Testis (tissue), 3 donors: ENCODE results near the gene GNMT. TPM values are rescaled to one million over a fixed set of nuclear protein-coding genes. Genes with fewer than 3 reads are reported as not detected.
"Not testable (repeated sequence)": the region's sequence is repeated elsewhere in the genome, so short reads cannot be mapped to it uniquely, and the experiment has no call there.

ENCODE experiments used
- DNase-seq: peaks from one replicate; pipeline ENCODE4 v3.0.0-alpha.2; 2019
- H3K27ac ChIP-seq, 2 donors: fragments of 200-600 bp; sonication (generic); one replicate each; pipeline ENCODE4 v1.5.1; 2019
- H3K27me3 ChIP-seq: fragments of 200-600 bp; sonication (generic); one replicate; pipeline ENCODE4 v1.5.1; 2019
- H3K36me3 ChIP-seq: fragments of 200-600 bp; sonication (generic); one replicate; pipeline ENCODE4 v1.5.1; 2017; ENCODE audit warnings: low read depth; ENCODE audit errors: missing control alignments
- H3K4me1 ChIP-seq: fragments of 200-600 bp; sonication (generic); one replicate; pipeline ENCODE4 v1.5.1; 2019
- H3K4me3 ChIP-seq, 2 donors: fragments of 200-600 bp; sonication (generic); one replicate each; pipeline ENCODE4 v1.5.1; 2017 to 2019
- H3K9me3 ChIP-seq: fragments of 200-600 bp; sonication (generic); one replicate; pipeline ENCODE4 v1.5.1; 2017
- POLR2A ChIP-seq: fragments of 450-650 bp; IDR thresholded peaks from one replicate; pipeline ENCODE4 v1.6.1; 2017; ENCODE audit warnings: antibody characterized with exemption, mild to moderate bottlenecking, moderate library complexity
- WGBS, 2 donors: methylation state at CpG; one replicate each; pipeline ENCODE4 v1.1.5; 2018; 5-methylcytosine and 5-hydroxymethylcytosine counted together
- intact Hi-C: fragments of 100-400 bp; cut with DNase I; formaldehyde crosslinking; loops from one replicate; pipeline ENCODE4 v1.15.1; 2023; ENCODE audit warnings: low total_unique reads
- polyA plus RNA-seq: library from polyadenylated mRNA; stranded (reverse); fragments of 350-450 nt; fragmentation: Illumina TruSeq; extraction: RNeasy Lipid Tissue Mini Kit (QIAGEN cat#74804); gene quantifications from one replicate; pipeline ENCODE4 v1.2.3, GENCODE V29; 2014; ENCODE audit warnings: low read depth, low replicate concordance; ENCODE audit not compliant: insufficient read depth
- total RNA-seq, 2 donors: library from RNA; depleted of rRNA; stranded (reverse); fragments of >200 nt; gene quantifications; one replicate each; pipeline ENCODE4 v1.2.3, GENCODE V29; 2016
- TF ChIP-seq, protein P1 (sequence below), 3 experiments: fragments of 450-650 bp in 2 of 3; fragments of 200-600 bp in 1 of 3; sonication (generic) in 1 of 3; IDR thresholded peaks; one replicate each; pipeline ENCODE4 v1.5.1; 2016 to 2019; ENCODE audit warnings: antibody characterized with exemption in 3 of 3, mild to moderate bottlenecking in 2 of 3, moderate library complexity in 1 of 3

The GNMT gene
- total and polyA plus RNA-seq, 3 donors from 2014 or later = 0.31 to 1.7 (median 0.83) TPM

DNA sequence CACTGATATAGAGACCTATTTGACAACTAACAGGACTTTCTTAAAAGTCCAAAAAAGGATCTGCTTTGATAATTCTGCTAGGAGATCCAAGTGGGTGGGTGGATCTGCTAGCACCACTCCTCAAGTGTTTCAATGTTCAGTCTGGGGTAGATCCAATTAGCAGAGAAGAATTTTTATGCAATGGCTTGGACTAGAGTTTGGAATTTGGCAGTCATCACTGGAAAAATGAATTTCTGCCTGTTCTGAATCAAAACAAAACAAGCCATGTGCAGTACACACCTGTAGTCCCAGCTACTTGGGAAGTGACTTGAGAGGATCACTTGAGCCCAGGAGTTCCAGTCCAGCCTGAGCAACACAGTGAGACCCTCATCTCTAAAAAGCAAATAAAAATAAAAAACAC lies 12.6 kb upstream of the GNMT start:
- H3K4me3 ChIP-seq = no peak overlapping the region
- no peaks in the 10 kb centered on the region for H3K4me1 ChIP-seq
- no peak overlapping the region for H3K27ac ChIP-seq
- no peaks in the 10 kb centered on the region for H3K9me3 ChIP-seq
- intact Hi-C loops = no loop called here
- H3K27me3 ChIP-seq = no peaks in the 10 kb centered on the region
- TF ChIP-seq, protein P1, sequence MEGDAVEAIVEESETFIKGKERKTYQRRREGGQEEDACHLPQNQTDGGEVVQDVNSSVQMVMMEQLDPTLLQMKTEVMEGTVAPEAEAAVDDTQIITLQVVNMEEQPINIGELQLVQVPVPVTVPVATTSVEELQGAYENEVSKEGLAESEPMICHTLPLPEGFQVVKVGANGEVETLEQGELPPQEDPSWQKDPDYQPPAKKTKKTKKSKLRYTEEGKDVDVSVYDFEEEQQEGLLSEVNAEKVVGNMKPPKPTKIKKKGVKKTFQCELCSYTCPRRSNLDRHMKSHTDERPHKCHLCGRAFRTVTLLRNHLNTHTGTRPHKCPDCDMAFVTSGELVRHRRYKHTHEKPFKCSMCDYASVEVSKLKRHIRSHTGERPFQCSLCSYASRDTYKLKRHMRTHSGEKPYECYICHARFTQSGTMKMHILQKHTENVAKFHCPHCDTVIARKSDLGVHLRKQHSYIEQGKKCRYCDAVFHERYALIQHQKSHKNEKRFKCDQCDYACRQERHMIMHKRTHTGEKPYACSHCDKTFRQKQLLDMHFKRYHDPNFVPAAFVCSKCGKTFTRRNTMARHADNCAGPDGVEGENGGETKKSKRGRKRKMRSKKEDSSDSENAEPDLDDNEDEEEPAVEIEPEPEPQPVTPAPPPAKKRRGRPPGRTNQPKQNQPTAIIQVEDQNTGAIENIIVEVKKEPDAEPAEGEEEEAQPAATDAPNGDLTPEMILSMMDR (IDR thresholded peaks at IDR 0.05) = no peak
- no peak for DNase-seq
- H3K36me3 ChIP-seq = no peaks in the 10 kb centered on the region

DNA sequence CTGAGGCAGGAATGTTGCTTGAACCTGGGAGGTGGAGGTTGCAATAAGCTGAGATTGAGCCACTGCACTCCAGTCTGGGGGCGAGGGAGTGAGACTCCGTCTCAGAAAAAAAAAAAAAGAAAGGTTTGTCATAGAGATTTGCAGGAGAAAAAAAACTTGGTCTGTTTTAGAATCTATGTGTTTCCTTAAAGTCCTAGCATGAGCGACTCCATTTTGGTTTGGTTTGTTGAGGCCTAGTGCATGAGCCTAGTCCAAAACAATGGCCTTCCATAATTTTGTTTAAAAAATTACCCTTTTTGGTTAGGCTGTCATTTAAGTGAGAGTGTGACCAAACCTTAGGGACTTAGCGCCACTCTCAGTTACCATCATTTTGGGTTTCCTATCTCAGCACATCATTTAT lies 8.2 kb upstream of the GNMT start:
- H3K27me3 ChIP-seq = no peaks in the 10 kb centered on the region
- intact Hi-C loops = no loop called here
- no peak overlapping the region for H3K27ac ChIP-seq
- DNase-seq = no peak
- H3K36me3 ChIP-seq = no peaks in the 10 kb centered on the region
- TF ChIP-seq, protein P1 (IDR thresholded peaks at IDR 0.05) = no peak
- TF ChIP-seq POLR2A = no peak
- no peak overlapping the region for H3K4me3 ChIP-seq
- no peaks in the 10 kb centered on the region for H3K4me1 ChIP-seq
- WGBS, 2 donors = 87 to 92% methylated on average over 4 of the region's 4 CpGs
- H3K9me3 ChIP-seq = no peaks in the 10 kb centered on the region

DNA sequence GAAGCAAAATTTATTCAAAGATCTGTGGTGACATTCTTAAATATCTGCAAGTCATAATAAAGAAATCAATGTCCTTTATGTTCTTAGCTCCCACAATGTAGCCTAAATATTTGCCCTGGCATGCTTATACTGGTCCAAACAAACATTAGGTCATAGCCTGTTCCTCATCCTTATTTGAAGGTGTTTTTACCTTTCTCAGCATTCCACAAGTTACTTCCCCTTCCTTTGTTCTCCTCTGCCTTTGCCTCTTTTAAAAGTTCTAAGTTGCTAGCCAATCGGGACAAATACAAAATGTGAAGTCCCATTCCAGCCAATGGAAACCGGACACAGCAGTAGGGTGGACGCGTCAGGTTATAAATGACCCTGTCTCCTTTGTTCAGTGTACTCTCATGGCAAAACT lies 6.1 kb upstream of the GNMT start:
- H3K27ac ChIP-seq, H3K27me3 ChIP-seq, H3K4me3 ChIP-seq, H3K36me3 ChIP-seq, DNase-seq, H3K9me3 ChIP-seq, H3K4me1 ChIP-seq, intact Hi-C loops: not testable (repeated sequence)
- WGBS, 2 donors = 87 to 95% methylated on average over 4 of the region's 4 CpGs

DNA sequence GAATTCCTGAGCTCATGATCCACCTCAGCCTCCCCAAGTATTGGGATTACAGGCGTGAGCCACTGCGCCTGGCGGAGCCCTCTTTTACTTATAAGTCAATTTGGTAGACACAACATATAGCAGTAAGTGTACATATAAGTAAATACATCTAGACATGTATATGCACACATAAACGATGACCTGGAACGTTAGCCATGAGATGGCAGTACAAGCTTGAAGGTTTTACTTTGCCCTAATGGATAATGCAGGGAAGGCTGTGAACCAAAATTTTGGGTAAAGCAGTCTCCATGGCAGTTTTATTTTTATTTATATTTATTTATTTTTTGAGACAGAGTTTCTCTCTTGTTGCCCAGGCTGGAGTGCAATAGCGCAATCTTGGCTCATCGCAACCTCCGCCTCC lies 2.4 kb upstream of the GNMT start:
- WGBS, 2 donors = 82 to 91% methylated on average over 8 of the region's 8 CpGs
- Histone ChIP-seq H3K36me3 (no peaks in the 10 kb centered on the region), H3K4me3 (no peak overlapping the region), H3K9me3 (no peaks in the 10 kb centered on the region), H3K4me1 (peaks cover 15% of the 10 kb centered on the region), H3K27ac (no peak overlapping the region), H3K27me3 (no peaks in the 10 kb centered on the region)
- DNase-seq = no peak
- TF ChIP-seq, protein P1 (IDR thresholded peaks at IDR 0.05) = no peak
- TF ChIP-seq POLR2A = no peak
- intact Hi-C loops = no loop called here

DNA sequence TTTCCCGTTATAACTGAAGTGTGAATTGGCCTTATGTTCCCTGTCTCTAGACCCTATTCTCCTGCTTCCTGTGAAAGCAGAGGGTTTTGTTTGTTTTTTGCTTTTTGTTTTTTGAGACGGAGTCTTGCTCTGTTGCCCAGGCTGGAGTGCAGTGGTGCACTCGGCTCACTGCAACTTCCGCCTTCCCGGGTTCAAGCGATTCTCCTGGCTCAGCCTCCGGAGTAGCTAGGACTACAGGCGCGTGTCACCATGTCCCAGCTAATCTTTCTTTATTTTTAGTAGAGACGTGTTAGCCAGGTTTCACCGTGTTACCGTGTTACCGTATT lies 674 bp upstream of the GNMT start:
- no peak for DNase-seq
- 10 to 23% methylated on average over 13 of the region's 13 CpGs for WGBS, 2 donors
- no peak overlapping the region for H3K27ac ChIP-seq
- H3K36me3 ChIP-seq = no peaks in the 10 kb centered on the region
- H3K27me3 ChIP-seq = no peaks in the 10 kb centered on the region
- intact Hi-C loops = no loop called here
- H3K4me3 ChIP-seq = peak overlapping the region; percentile 29 to 52
- TF ChIP-seq POLR2A = no peak
- TF ChIP-seq, protein P1 (IDR thresholded peaks at IDR 0.05) = no peak
- H3K9me3 ChIP-seq = no peaks in the 10 kb centered on the region
- peaks cover 15% of the 10 kb centered on the region for H3K4me1 ChIP-seq
